H1 (cell line): ENCODE data around the gene CYP4F3.

Source experiments
- CBX8 ChIP-seq: fragments of 300-800, 300-1000 bp; sonication (generic); IDR thresholded peaks from 2 replicates; pipeline ENCODE4 v1.7.1; 2016; ENCODE audit warnings: low read depth, low read length, borderline replicate concordance
- RAD21 ChIP-seq, 2 experiments: IDR thresholded peaks in 1 of 2; conservative IDR thresholded peaks in 1 of 2; 2 replicates each; pipeline ENCODE4 v1.6.1; 2011; ENCODE audit warnings: low read depth in 2 of 2, low read length in 2 of 2, improper control_type of control experiment in 1 of 2, inconsistent platforms in 1 of 2, mild to moderate bottlenecking in 1 of 2, moderate library complexity in 1 of 2
- TF ChIP-seq, protein P1 (sequence below), 3 experiments: IDR thresholded peaks; 1 replicate in 2 of 3; 2 replicates in 1 of 3; pipeline versions ENCODE4 v1.5.1 to v1.6.1; 2011; ENCODE audit warnings: low read length in 3 of 3, mild to moderate bottlenecking in 3 of 3, inconsistent platforms in 2 of 3, low read depth in 1 of 3, moderate library complexity in 1 of 3; ENCODE audit not compliant: insufficient read depth in 1 of 3; ENCODE audit errors: control extremely low read depth in 1 of 3

DNA sequence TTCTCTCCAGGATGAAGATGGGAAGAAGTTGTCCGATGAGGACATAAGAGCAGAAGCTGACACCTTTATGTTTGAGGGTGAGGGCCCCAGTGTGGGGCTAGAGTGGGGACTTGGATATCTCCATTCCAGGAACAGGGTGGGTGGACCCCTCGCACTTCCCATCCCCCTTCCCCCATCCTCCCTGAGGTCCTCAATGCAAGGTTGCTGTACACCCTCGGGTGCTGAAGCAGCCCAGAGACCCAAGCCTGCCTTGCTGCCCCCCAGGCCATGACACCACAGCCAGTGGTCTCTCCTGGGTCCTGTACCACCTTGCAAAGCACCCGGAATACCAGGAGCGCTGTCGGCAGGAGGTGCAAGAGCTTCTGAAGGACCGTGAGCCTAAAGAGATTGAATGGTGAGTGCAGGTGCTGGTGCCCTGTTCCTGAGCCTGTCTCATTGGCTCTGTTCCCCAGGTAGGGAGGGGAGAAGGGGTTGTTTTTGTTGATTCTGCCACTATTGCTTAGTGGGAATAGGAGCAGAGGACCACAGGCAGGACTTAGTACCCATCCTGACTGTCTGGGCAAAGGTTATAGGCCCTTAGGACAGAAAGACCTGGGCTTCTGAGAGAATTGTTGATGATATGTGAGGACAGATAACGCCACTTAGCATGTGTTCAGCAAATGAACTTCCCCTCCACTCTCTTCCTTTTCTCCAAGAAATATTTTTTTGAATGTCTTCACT, 12.0 kb downstream of the CYP4F3 start:
- TF ChIP-seq RAD21 (IDR thresholded peaks at IDR 0.05 in 1 of 2, conservative IDR thresholded peaks at IDR 0.05 in 1 of 2; ENCODE audit: low read depth in 2 of 2, low read length in 2 of 2): no peak
- TF ChIP-seq, protein P1, sequence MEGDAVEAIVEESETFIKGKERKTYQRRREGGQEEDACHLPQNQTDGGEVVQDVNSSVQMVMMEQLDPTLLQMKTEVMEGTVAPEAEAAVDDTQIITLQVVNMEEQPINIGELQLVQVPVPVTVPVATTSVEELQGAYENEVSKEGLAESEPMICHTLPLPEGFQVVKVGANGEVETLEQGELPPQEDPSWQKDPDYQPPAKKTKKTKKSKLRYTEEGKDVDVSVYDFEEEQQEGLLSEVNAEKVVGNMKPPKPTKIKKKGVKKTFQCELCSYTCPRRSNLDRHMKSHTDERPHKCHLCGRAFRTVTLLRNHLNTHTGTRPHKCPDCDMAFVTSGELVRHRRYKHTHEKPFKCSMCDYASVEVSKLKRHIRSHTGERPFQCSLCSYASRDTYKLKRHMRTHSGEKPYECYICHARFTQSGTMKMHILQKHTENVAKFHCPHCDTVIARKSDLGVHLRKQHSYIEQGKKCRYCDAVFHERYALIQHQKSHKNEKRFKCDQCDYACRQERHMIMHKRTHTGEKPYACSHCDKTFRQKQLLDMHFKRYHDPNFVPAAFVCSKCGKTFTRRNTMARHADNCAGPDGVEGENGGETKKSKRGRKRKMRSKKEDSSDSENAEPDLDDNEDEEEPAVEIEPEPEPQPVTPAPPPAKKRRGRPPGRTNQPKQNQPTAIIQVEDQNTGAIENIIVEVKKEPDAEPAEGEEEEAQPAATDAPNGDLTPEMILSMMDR (IDR thresholded peaks at IDR 0.05; ENCODE audit: control extremely low read depth in 1 of 3, insufficient read depth in 1 of 3, low read depth in 1 of 3, low read length in 3 of 3): no peak
- no peak for TF ChIP-seq CBX8
